Glutamatergic neuron (in vitro differentiated cells): Measurements from ENCODE around the gene MSL1. TPM values are rescaled to one million over a fixed set of nuclear protein-coding genes. Genes with fewer than 3 reads are reported as not detected.

Source experiments
- DNase-seq: peaks from one replicate; pipeline ENCODE4 v3.0.0; 2022
- H3K27ac Mint-ChIP-seq: one replicate; pipeline ENCODE4 v1.8.0; 2020; ENCODE audit warnings: mild to moderate bottlenecking, mixed read lengths, inconsistent platforms; ENCODE audit not compliant: unreplicated experiment
- H3K27me3 Mint-ChIP-seq: one replicate; pipeline ENCODE4 v1.8.0; 2020; ENCODE audit warnings: mild to moderate bottlenecking, moderate library complexity, mixed read lengths, inconsistent platforms; ENCODE audit not compliant: unreplicated experiment
- H3K36me3 Mint-ChIP-seq: one replicate; pipeline ENCODE4 v1.8.0; 2020; ENCODE audit warnings: mild to moderate bottlenecking, mixed read lengths, inconsistent platforms; ENCODE audit not compliant: unreplicated experiment
- H3K4me1 Mint-ChIP-seq: one replicate; pipeline ENCODE4 v1.8.0; 2020; ENCODE audit warnings: mild to moderate bottlenecking, low read depth, mixed read lengths, inconsistent platforms; ENCODE audit not compliant: unreplicated experiment
- H3K4me3 Mint-ChIP-seq: one replicate; pipeline ENCODE4 v1.8.0; 2020; ENCODE audit warnings: mild to moderate bottlenecking, mixed read lengths, inconsistent platforms; ENCODE audit not compliant: unreplicated experiment
- H3K9me3 Mint-ChIP-seq: one replicate; pipeline ENCODE4 v1.8.0; 2020; ENCODE audit warnings: mild to moderate bottlenecking, moderate library complexity, mixed read lengths, inconsistent platforms; ENCODE audit not compliant: unreplicated experiment
- total RNA-seq: library from RNA; stranded (reverse); fragmentation: NEBNext Ultra II Directional; extraction: Animal tissue kit (Norgen Biotek cat#: 25700); gene quantifications from one replicate; pipeline ENCODE4 v1.2.1, GENCODE V29; 2021; ENCODE audit not compliant: unreplicated experiment
- TF ChIP-seq, protein P1 (sequence below): fragments of 200-600 bp; sonication (generic); IDR thresholded peaks from one replicate; pipeline ENCODE4 v1.5.0; 2021; ENCODE audit not compliant: partially characterized antibody, unreplicated experiment

Gene MSL1
- total RNA-seq, 1 donor from 2014 or later: 110 TPM

DNA sequence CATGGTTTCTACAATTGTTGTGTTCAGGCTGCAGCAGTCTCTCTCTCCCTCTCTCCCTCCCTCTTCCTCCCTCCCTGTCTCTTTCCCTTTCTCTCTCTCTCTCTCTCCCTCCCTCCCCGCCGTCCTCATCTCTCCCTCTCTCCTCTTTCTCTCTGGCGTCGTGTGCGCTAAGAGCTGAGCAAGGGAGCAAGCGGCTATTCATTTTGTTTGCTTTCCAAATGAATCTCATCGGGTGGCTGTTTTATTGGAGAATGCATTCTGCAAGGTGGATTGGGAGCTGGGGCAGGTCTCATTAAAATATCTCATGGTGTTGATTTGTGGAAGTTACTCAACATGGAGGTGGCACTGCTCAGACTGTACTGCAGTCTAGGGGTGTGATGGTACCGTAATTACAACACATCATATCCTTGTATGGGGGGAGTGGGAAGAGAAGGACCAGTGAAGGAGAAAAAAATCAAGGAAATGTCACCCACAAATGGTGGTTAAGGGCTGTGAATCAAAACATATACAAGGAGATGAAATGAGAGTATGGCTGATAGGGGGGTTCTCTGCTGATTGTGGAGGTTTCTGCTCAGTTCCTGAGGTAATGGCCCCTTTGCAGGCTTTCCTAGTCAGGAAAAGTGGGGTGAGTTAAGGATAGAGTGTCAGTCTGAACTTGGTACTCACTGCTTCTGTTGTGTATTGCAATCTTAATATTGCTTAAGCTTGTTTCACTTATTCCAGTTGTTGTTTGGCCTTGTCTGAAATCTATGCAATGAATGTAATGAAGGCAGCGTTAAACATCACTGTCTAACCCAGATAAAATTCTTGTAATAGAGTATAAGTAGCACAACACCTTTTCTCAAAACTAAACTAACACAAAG lies 2.7 kb downstream of the MSL1 start:
- Mint-ChIP-seq H3K9me3 (peaks cover 8% of the 10 kb centered on the region), H3K27ac (peak overlapping the region; percentile 59), H3K36me3 (no peaks in the 10 kb centered on the region), H3K27me3 (peaks cover 13% of the 10 kb centered on the region), H3K4me1 (peaks cover 8% of the 10 kb centered on the region), H3K4me3 (peak overlapping the region; percentile 95)
- no peak for DNase-seq
- TF ChIP-seq, protein P1, sequence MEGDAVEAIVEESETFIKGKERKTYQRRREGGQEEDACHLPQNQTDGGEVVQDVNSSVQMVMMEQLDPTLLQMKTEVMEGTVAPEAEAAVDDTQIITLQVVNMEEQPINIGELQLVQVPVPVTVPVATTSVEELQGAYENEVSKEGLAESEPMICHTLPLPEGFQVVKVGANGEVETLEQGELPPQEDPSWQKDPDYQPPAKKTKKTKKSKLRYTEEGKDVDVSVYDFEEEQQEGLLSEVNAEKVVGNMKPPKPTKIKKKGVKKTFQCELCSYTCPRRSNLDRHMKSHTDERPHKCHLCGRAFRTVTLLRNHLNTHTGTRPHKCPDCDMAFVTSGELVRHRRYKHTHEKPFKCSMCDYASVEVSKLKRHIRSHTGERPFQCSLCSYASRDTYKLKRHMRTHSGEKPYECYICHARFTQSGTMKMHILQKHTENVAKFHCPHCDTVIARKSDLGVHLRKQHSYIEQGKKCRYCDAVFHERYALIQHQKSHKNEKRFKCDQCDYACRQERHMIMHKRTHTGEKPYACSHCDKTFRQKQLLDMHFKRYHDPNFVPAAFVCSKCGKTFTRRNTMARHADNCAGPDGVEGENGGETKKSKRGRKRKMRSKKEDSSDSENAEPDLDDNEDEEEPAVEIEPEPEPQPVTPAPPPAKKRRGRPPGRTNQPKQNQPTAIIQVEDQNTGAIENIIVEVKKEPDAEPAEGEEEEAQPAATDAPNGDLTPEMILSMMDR: no peak

DNA sequence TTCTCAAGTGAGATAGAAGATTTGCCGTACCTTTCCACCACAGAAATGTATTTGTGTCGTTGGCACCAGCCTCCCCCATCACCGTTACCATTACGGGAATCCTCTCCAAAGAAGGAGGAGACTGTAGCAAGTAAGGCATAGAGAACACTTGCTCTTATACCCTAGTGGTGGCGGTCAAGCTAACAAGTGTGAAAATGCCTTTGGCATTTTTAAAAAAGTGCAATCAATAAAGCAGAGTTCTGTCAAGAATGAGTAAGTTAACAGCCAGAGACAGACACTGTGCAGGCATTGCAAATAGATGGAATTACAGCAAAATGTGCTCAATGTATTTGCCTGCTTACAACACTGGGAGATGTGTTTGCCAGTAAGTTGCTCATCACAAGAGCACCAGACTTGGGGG lies 7.7 kb downstream of the MSL1 start:
- TF ChIP-seq, protein P1: no peak
- no peaks in the 10 kb centered on the region for H3K36me3 Mint-ChIP-seq
- H3K9me3 Mint-ChIP-seq: peaks cover 2% of the 10 kb centered on the region
- H3K27me3 Mint-ChIP-seq: peaks cover 3% of the 10 kb centered on the region
- H3K4me3 Mint-ChIP-seq: no peak overlapping the region
- H3K4me1 Mint-ChIP-seq: peaks cover 5% of the 10 kb centered on the region
- no peak overlapping the region for H3K27ac Mint-ChIP-seq
- DNase-seq: no peak

DNA sequence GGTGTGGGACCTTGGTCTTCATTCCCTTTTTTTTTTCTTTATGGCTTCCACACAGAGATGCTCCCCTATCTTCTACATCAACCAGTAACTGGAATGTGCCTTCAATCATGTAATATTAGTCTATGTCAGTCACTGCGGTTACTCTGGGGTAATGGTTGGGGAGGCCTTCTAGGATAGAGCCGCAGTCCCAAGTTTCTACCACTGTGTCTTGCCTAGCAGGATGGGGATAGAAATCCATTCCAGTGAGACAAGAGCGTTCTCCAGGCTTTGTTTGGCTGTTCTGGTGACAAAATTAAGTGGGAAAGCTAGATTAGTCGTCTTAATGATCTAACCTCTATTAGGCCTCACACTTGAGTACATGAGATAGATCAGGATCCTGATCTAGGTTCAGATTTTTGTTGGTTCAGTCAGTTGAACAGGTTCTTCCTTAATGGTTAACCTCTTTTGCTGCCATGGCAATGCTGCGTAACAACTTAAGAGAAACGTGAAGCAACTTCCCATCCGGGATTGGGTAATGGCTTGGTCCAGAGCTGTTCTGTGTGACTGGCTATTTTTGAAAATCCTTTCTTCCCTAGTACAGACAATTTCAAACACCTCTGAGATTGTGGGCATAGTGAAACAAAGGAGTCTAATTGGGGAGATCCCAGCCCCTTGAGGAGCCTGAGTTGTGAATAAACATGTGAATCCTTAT lies 8.7 kb downstream of the MSL1 start:
- Mint-ChIP-seq H3K27ac (no peak overlapping the region), H3K36me3 (no peaks in the 10 kb centered on the region), H3K4me1 (no peaks in the 10 kb centered on the region), H3K27me3 (peaks cover 3% of the 10 kb centered on the region), H3K4me3 (no peak overlapping the region), H3K9me3 (peaks cover 2% of the 10 kb centered on the region)
- DNase-seq: no peak
- TF ChIP-seq, protein P1: no peak

DNA sequence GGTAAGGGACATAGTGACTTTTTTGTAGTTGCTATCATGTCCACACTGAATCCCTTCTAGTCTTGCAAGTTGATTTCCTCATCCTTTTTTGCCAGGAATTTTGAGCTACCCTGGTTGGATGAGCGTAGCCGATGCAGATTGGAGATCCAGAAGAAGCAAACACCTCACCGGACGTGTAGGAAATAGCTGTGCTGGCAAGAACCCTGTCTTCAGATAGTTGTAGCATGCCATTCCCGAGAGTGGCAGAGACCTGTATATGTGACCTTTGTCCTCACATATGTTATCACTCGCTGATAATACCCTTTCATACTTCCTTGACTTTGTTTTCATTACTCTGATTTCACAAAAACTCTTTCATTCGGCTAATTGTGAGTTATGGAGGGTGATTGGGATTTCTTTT lies 12.4 kb downstream of the MSL1 start:
- Mint-ChIP-seq H3K36me3 (no peaks in the 10 kb centered on the region), H3K27ac (no peak overlapping the region)

More for the DNA sequence above, 12.4 kb downstream of the MSL1 start:
- no peak for DNase-seq
- peaks cover 2% of the 10 kb centered on the region for H3K9me3 Mint-ChIP-seq
- H3K27me3 Mint-ChIP-seq: peaks cover 3% of the 10 kb centered on the region
- H3K4me3 Mint-ChIP-seq: no peak overlapping the region
- H3K4me1 Mint-ChIP-seq: peaks cover 2% of the 10 kb centered on the region
- TF ChIP-seq, protein P1: no peak
